Measurements from ENCODE around the gene DNHD1. TPM values are rescaled to one million over a fixed set of nuclear protein-coding genes. Genes with fewer than 3 reads are reported as not detected.

Gene DNHD1
- total and polyA plus RNA-seq, 2 of the 4 experiments (the other 2 are of a cell fraction), result 1.8 to 3.6 TPM

GRCh38 chr11:6538456-6538855 lies 41.4 kb downstream of the DNHD1 start:
- H3K4me3 ChIP-seq (ENCODE audit: insufficient read depth, low read depth, low read length), result no peak overlapping the region
- no peak overlapping the region for H3K27ac ChIP-seq (ENCODE audit: insufficient read depth, low read length)
- no peaks in the 10 kb centered on the region for H3K9me3 ChIP-seq (ENCODE audit: control insufficient read depth, insufficient read depth, low read length)
- H4K91ac ChIP-seq (ENCODE audit: insufficient read depth, low read depth, low read length), result no peak overlapping the region
- no peak overlapping the region for H2BK20ac ChIP-seq (ENCODE audit: low read depth, low read length)
- in situ Hi-C loops (cut with MboI; ENCODE audit: low sequenced_read_pairs), result no loop called here
- H2AK9ac ChIP-seq (replicated peaks; ENCODE audit: low read depth, low read length, poor library complexity), result no peak overlapping the region
- H3K79me1 ChIP-seq (ENCODE audit: low read depth in 1 of 2, low read length in 2 of 2), result no peaks in the 10 kb centered on the region
- H3K9me1 ChIP-seq (ENCODE audit: insufficient read depth, low read length), result no peaks in the 10 kb centered on the region; the same call in 1 of the 2 replicates
- TF ChIP-seq CTCF (conservative IDR thresholded peaks at IDR 0.05; ENCODE audit: low read depth, low read length), result no peak
- TF ChIP-seq MXI1 (IDR thresholded peaks at IDR 0.05; ENCODE audit: borderline replicate concordance, low read depth, low read length), result no peak
- TF ChIP-seq USF2 (IDR thresholded peaks at IDR 0.05; ENCODE audit: low read depth, low read length), result no peak
- no peak for TF ChIP-seq FOS (IDR thresholded peaks at IDR 0.05; ENCODE audit: low read depth, low read length)
- no peak for TF ChIP-seq RAD21 (IDR thresholded peaks at IDR 0.05; ENCODE audit: low read length)
- no peak for TF ChIP-seq SMC3 (IDR thresholded peaks at IDR 0.05; ENCODE audit: low read depth, low read length)
- no peak for TF ChIP-seq NFE2L2 (IDR thresholded peaks at IDR 0.05; ENCODE audit: low read depth, low read length)
- TF ChIP-seq BHLHE40 (IDR thresholded peaks at IDR 0.05; ENCODE audit: low read depth, low read length), result no peak
- TF ChIP-seq CHD1 (IDR thresholded peaks at IDR 0.05; ENCODE audit: low read depth, low read length), result no peak
- TF ChIP-seq RFX5 (IDR thresholded peaks at IDR 0.05; ENCODE audit: low read depth, low read length), result no peak
- no peak for TF ChIP-seq POLR2A (IDR thresholded peaks at IDR 0.05; ENCODE audit: low read depth, low read length)
- H3K36me3 ChIP-seq (ENCODE audit: control insufficient read depth, insufficient read depth, low read length), result peaks cover 4% of the 10 kb centered on the region; the same call in 1 of the 2 replicates
- H4K5ac ChIP-seq (ENCODE audit: low read depth, low read length), result no peak overlapping the region
- WGBS, 2 experiments (ENCODE audit: extremely low coverage in 2 of 2, insufficient read length in 1 of 2), result 50% methylated on average over 1 of the region's 8 CpGs; no CpG with 5 or more reads in 1 of the 2 experiments
- H3K4me2 ChIP-seq (ENCODE audit: low read depth, low read length), result no peak overlapping the region
- dilution Hi-C loops (cut with HindIII; ENCODE audit: low sequenced_read_pairs, unreplicated experiment), result no loop called here
- no peak overlapping the region for H3K14ac ChIP-seq (replicated peaks; ENCODE audit: low read depth, low read length)
- H2AFZ ChIP-seq (replicated peaks; ENCODE audit: low read length, poor library complexity), result peak overlapping the region; percentile 19
- intact Hi-C loops (cut with micrococcal nuclease), result no loop called here
- ATAC-seq (ENCODE audit: low read depth) (no peak), DNase-seq (no peak)
- H3K9ac ChIP-seq (ENCODE audit: low read depth, low read length), result no peak overlapping the region
- no TSS peak for BruUV-seq (replicated peaks)
- H4K8ac ChIP-seq (ENCODE audit: low read depth in 2 of 2, low read length in 2 of 2), result no peak overlapping the region
- no peaks in the 10 kb centered on the region for H3K4me1 ChIP-seq (ENCODE audit: control insufficient read depth, insufficient read depth, low read length)
- no peak overlapping the region for H2BK120ac ChIP-seq (ENCODE audit: low read depth, low read length)
- no peak overlapping the region for H2BK5ac ChIP-seq (ENCODE audit: low read depth, low read length, poor library complexity, severe bottlenecking)
- no peak overlapping the region for H3K23ac ChIP-seq (ENCODE audit: low read depth, low read length)
- ChIA-PET CTCF (no interaction called here), POLR2A (ENCODE audit: unreplicated experiment) (no interaction called here)
- H4K20me1 ChIP-seq (ENCODE audit: insufficient read depth, low read length), result no peaks in the 10 kb centered on the region
- no peak overlapping the region for H3K4ac ChIP-seq (ENCODE audit: low read depth, low read length)
- no peak overlapping the region for H3K18ac ChIP-seq (ENCODE audit: low read depth, low read length)
- H2AK5ac ChIP-seq (ENCODE audit: low read depth, low read length), result no peak overlapping the region
- H3K56ac ChIP-seq (ENCODE audit: extremely low read depth, insufficient read depth, low read length), result no peak overlapping the region
- no peak overlapping the region for H2BK15ac ChIP-seq (ENCODE audit: low read depth, low read length)
- no peaks in the 10 kb centered on the region for H3K27me3 ChIP-seq (ENCODE audit: control insufficient read depth, insufficient read depth, low read length)
